CD4-positive, alpha-beta T cell (primary cell): Measurements from ENCODE around the gene MYH7. TPM values are rescaled to one million over a fixed set of nuclear protein-coding genes. Genes with fewer than 3 reads are reported as not detected.

Source experiments
- ATAC-seq: fragments of 200-7000 bp; cut with Tn5 transposase; one replicate; pipeline ENCODE4 v1.10.0; 2022; ENCODE audit warnings: mild to moderate bottlenecking; ENCODE audit not compliant: poor library complexity
- CTCF ChIA-PET: fragments of 350-600 bp; sonication (Branson Sonifier 250); formaldehyde crosslinking; loops from one replicate; lab custom pipeline; 2021; ENCODE audit warnings: antibody characterized with exemption, inconsistent platforms; lab: Charles Lee
- POLR2A ChIA-PET: fragments of 350-600 bp; sonication (Branson Sonifier 250); formaldehyde crosslinking; loops from one replicate; lab custom pipeline; 2021; ENCODE audit warnings: antibody characterized with exemption, inconsistent platforms; lab: Charles Lee
- DNase-seq, 14 experiments: peaks; one replicate each; pipeline ENCODE4 v3.0.0-alpha.2; 2013 to 2020; ENCODE audit warnings: mixed read lengths in 2 of 14
- H3K27ac ChIP-seq, 2 donors: one replicate each; pipeline versions ENCODE4 v1.5.1 to v1.7.0; 2013; ENCODE audit warnings: low read length in 2 of 2, low read depth in 1 of 2, mild to moderate bottlenecking in 1 of 2
- H3K27me3 ChIP-seq, 2 experiments: 1 replicate in 1 of 2; 2 replicates in 1 of 2; pipeline versions ENCODE4 v1.6.1 to v1.7.0; 2013; ENCODE audit warnings: low read length in 2 of 2, control low read depth in 1 of 2, mild to moderate bottlenecking in 1 of 2, moderate library complexity in 1 of 2; ENCODE audit not compliant: insufficient read depth in 2 of 2, control insufficient read depth in 1 of 2
- H3K36me3 ChIP-seq: one replicate; pipeline ENCODE4 v1.6.1; 2013; ENCODE audit warnings: low read length, control low read depth; ENCODE audit not compliant: insufficient read depth
- H3K4me1 ChIP-seq: one replicate; pipeline ENCODE4 v1.6.1; 2013; ENCODE audit warnings: low read length, control low read depth; ENCODE audit not compliant: insufficient read depth
- H3K4me3 ChIP-seq: one replicate; pipeline ENCODE4 v1.5.1; 2013; ENCODE audit warnings: mild to moderate bottlenecking, low read length, moderate library complexity
- H3K9me3 ChIP-seq, 2 experiments: 1 replicate in 1 of 2; 2 replicates in 1 of 2; pipeline versions ENCODE4 v1.6.1 to v1.7.0; 2013; ENCODE audit warnings: low read length in 2 of 2, mild to moderate bottlenecking in 2 of 2, control low read depth in 1 of 2, moderate library complexity in 1 of 2; ENCODE audit not compliant: control insufficient read depth in 1 of 2, insufficient read depth in 1 of 2
- H3K27ac Mint-ChIP-seq: one replicate; pipeline ENCODE4 v1.8.0; 2020; ENCODE audit warnings: mixed read lengths
- H3K27me3 Mint-ChIP-seq: one replicate; pipeline ENCODE4 v1.8.0; 2021; ENCODE audit warnings: mixed read lengths
- H3K36me3 Mint-ChIP-seq: one replicate; pipeline ENCODE4 v1.8.0; 2021; ENCODE audit warnings: low read depth, mixed read lengths
- H3K4me1 Mint-ChIP-seq: one replicate; pipeline ENCODE4 v1.8.0; 2021; ENCODE audit warnings: low read depth, mixed read lengths
- H3K4me3 Mint-ChIP-seq: one replicate; pipeline ENCODE4 v1.8.0; 2020; ENCODE audit warnings: mild to moderate bottlenecking, mixed read lengths
- H3K9me3 Mint-ChIP-seq: one replicate; pipeline ENCODE4 v1.8.0; 2020; ENCODE audit warnings: mixed read lengths
- CTCF ChIP-seq: fragments of 200-600 bp; IDR thresholded peaks from one replicate; pipeline ENCODE4 v1.8.0; 2022; ENCODE audit warnings: antibody characterized with exemption, mild to moderate bottlenecking
- intact Hi-C, 2 experiments: fragments of 100-400 bp; cut with DNase I in 1 of 2; cut with micrococcal nuclease in 1 of 2; formaldehyde crosslinking; loops; one replicate each; pipeline versions ENCODE4 v1.15.1 to v1.9.0; 2023 to 2025; cut with DNase I, micrococcal nuclease
- total RNA-seq, 174 experiments: library from RNA in 2 of 174; stranded (reverse) in 2 of 174; gene quantifications; one replicate each; pipeline ENCODE4 v1.2.3 and lab custom pipeline; 2021 to 2026

Gene MYH7
- total RNA-seq, 2 experiments from 2014 or later: not detected

GRCh38 chr14:23377573-23378563 lies 57.6 kb downstream of the MYH7 start:
- H3K4me1 ChIP-seq: no peaks in the 10 kb centered on the region
- Mint-ChIP-seq H3K4me3 (no peak overlapping the region), H3K27me3 (peaks cover 18% of the 10 kb centered on the region), H3K27ac (no peak overlapping the region), H3K4me1 (no peaks in the 10 kb centered on the region), H3K36me3 (no peaks in the 10 kb centered on the region), H3K9me3 (no peaks in the 10 kb centered on the region)
- no peaks in the 10 kb centered on the region for H3K36me3 ChIP-seq
- TF ChIP-seq CTCF: no peak
- intact Hi-C loops: no loop called here
- ATAC-seq (no peak), DNase-seq (no peak)
- H3K27ac ChIP-seq: no peak overlapping the region
- POLR2A ChIA-PET: interaction anchor here (0.8 kb wide), 1 partner anchor 482 kb away, joined by 3 read pairs; no protein-coding TSS in a partner anchor
- H3K9me3 ChIP-seq: no peaks in the 10 kb centered on the region
- H3K4me3 ChIP-seq: no peak overlapping the region
- CTCF ChIA-PET: no interaction called here
- H3K27me3 ChIP-seq: no peaks in the 10 kb centered on the region

- no peak for ATAC-seq
- DNase-seq: no peak
- POLR2A ChIA-PET: no interaction called here
- Mint-ChIP-seq H3K4me1 (no peaks in the 10 kb centered on the region), H3K9me3 (no peaks in the 10 kb centered on the region), H3K4me3 (no peak overlapping the region), H3K27me3 (peaks cover 11% of the 10 kb centered on the region), H3K36me3 (no peaks in the 10 kb centered on the region), H3K27ac (no peak overlapping the region)
- Histone ChIP-seq H3K27me3 (no peaks in the 10 kb centered on the region), H3K27ac (no peak overlapping the region), H3K4me3 (no peak overlapping the region), H3K9me3 (no peaks in the 10 kb centered on the region), H3K4me1 (no peaks in the 10 kb centered on the region), H3K36me3 (no peaks in the 10 kb centered on the region)
- TF ChIP-seq CTCF: no peak
- CTCF ChIA-PET: no interaction called here
- intact Hi-C loops: no loop called here
Observed at GRCh38 chr14:23377198-23377550, 58.3 kb downstream of the MYH7 start.

- Mint-ChIP-seq H3K27ac (no peak within 1 kb of the TSS), H3K9me3 (no peaks in the 10 kb centered on the region), H3K4me3 (no peak within 1 kb of the TSS), H3K27me3 (peaks cover 9% of the 10 kb centered on the region), H3K36me3 (no peaks in the 10 kb centered on the region), H3K4me1 (no peaks in the 10 kb centered on the region)
- no peaks in the 10 kb centered on the region for H3K4me1 ChIP-seq
- intact Hi-C loops: no loop called here
- H3K36me3 ChIP-seq: no peaks in the 10 kb centered on the region
- ChIA-PET CTCF (no interaction called here), POLR2A (no interaction called here)
- H3K4me3 ChIP-seq: no peak within 1 kb of the TSS
- no peaks in the 10 kb centered on the region for H3K9me3 ChIP-seq
- no peak within 1 kb of the TSS for H3K27ac ChIP-seq
- H3K27me3 ChIP-seq: no peaks in the 10 kb centered on the region
- ATAC-seq (no peak), DNase-seq (no peak)
- no peak for TF ChIP-seq CTCF
Observed at GRCh38 chr14:23376482-23377197, 58.8 kb downstream of the MYH7 start, which contains the start of gene CMTM5. Gene CMTM5 (plus strand): TSS chr14:23377046. CDS start chr14:23377252, 206 bp downstream.
